GM18951 (cell line): ENCODE measurements around the gene STK11IP.

Experiments used
- POLR2A ChIP-seq: IDR thresholded peaks from 4 replicates; pipeline ENCODE4 v1.6.1; 2011; ENCODE audit warnings: mild to moderate bottlenecking; ENCODE audit not compliant: insufficient read length, insufficient read depth; ENCODE audit errors: extremely low read depth
- in situ Hi-C: fragments of 300-500 bp; cut with MboI; formaldehyde crosslinking; loops from one replicate; pipeline ENCODE4 v1.12.0; 2022; ENCODE audit warnings: low sequenced_read_pairs, mixed read lengths, inconsistent platforms; ENCODE audit not compliant: unreplicated experiment

Gene STK11IP

GRCh38 chr2:219569041-219569440 lies 28.6 kb upstream of the STK11IP start:
- no peak for TF ChIP-seq POLR2A
- in situ Hi-C loops: no loop called here

GRCh38 chr2:219569635-219570034 lies 28.0 kb upstream of the STK11IP start:
- no peak for TF ChIP-seq POLR2A
- in situ Hi-C loops: no loop called here

GRCh38 chr2:219570194-219570923 lies 27.3 kb upstream of the STK11IP start:
- in situ Hi-C loops: no loop called here
- no peak for TF ChIP-seq POLR2A

GRCh38 chr2:219570924-219571310 lies 26.7 kb upstream of the STK11IP start:
- no peak for TF ChIP-seq POLR2A
- in situ Hi-C loops: no loop called here

- in situ Hi-C loops: no loop called here
Observed at GRCh38 chr2:219571311-219572236, 26.1 kb upstream of the STK11IP start, which contains the start of gene OBSL1. Gene OBSL1, minus strand, starts transcription at chr2:219571539. Its CDS starts 307 bp downstream, at chr2:219571232.

GRCh38 chr2:219572237-219573001 lies 25.2 kb upstream of the STK11IP start, which contains the start of gene INHA:
Gene INHA, plus strand, starts transcription at chr2:219572310. Its CDS starts 65 bp downstream, at chr2:219572375.
- in situ Hi-C loops: no loop called here
- TF ChIP-seq POLR2A: no peak

More at GRCh38 chr2:219571311-219572236, 26.1 kb upstream of the STK11IP start, which contains the start of gene OBSL1:
- no peak for TF ChIP-seq POLR2A

- in situ Hi-C loops: no loop called here
Observed at GRCh38 chr2:219573166-219573565, 24.5 kb upstream of the STK11IP start.

GRCh38 chr2:219574484-219575311 lies 23.0 kb upstream of the STK11IP start:
- in situ Hi-C loops: no loop called here
- TF ChIP-seq POLR2A: no peak

More at GRCh38 chr2:219573166-219573565, 24.5 kb upstream of the STK11IP start:
- no peak for TF ChIP-seq POLR2A

- TF ChIP-seq POLR2A: no peak
- in situ Hi-C loops: no loop called here
Observed at GRCh38 chr2:219575566-219576504, 21.8 kb upstream of the STK11IP start.

- in situ Hi-C loops: no loop called here
- no peak for TF ChIP-seq POLR2A
Observed at GRCh38 chr2:219576505-219577388, 20.9 kb upstream of the STK11IP start.
